ENCODE measurements around the gene AKAP4. TPM values are rescaled to one million over a fixed set of nuclear protein-coding genes. Genes with fewer than 3 reads are reported as not detected.

The AKAP4 gene
- total and polyA plus RNA-seq, 7 donors, result not detected

GRCh38 chrX:50152456-50152855 lies 48.4 kb downstream of the AKAP4 start:
- Histone ChIP-seq H3K4me3 (no peak overlapping the region), H3K27ac (no peak overlapping the region), H3K36me3 (no peaks in the 10 kb centered on the region), H3K4me1 (no peaks in the 10 kb centered on the region), H3K27me3 (no peaks in the 10 kb centered on the region), H3K9me3 (no peaks in the 10 kb centered on the region)
- intact Hi-C loops (cut with DNase I), result no loop called here
- no peak for DNase-seq
- TF ChIP-seq POLR2AphosphoS5 (IDR thresholded peaks at IDR 0.05) (no peak), POLR2A (IDR thresholded peaks at IDR 0.05) (no peak), EP300 (IDR thresholded peaks at IDR 0.05) (no peak), CTCF (IDR thresholded peaks at IDR 0.05) (no peak)
- WGBS, 2 donors, result 91 to 95% methylated on average over 2 of the region's 2 CpGs

- no peaks in the 10 kb centered on the region for H3K36me3 ChIP-seq
- TF ChIP-seq EP300 (IDR thresholded peaks at IDR 0.05) (no peak), POLR2AphosphoS5 (IDR thresholded peaks at IDR 0.05) (no peak), CTCF (IDR thresholded peaks at IDR 0.05) (no peak), POLR2A (IDR thresholded peaks at IDR 0.05) (no peak)
- no peaks in the 10 kb centered on the region for H3K9me3 ChIP-seq
- 73 to 87% methylated on average over 7 of the region's 7 CpGs for WGBS, 2 donors
- no peak for DNase-seq
- no peak overlapping the region for H3K27ac ChIP-seq
- H3K4me1 ChIP-seq, result no peaks in the 10 kb centered on the region
- no peak overlapping the region for H3K4me3 ChIP-seq
- intact Hi-C loops (cut with DNase I), result no loop called here
- no peaks in the 10 kb centered on the region for H3K27me3 ChIP-seq
Observed at GRCh38 chrX:50147972-50148371, 52.8 kb downstream of the AKAP4 start.

Small RNA genes within 50 kb of the gene (small RNA-seq; reads per million reads assigned to genes)
- 0 reads per million in 3 donors for gene PYY3
- gene RF00019, result 0 reads per million in 3 donors

Other genes with a start within 250 kb of the AKAP4 start
- gene CCNB3, start 3.8 kb upstream of the AKAP4 start, total RNA-seq, result under 1 TPM; 0.14 to 0.36 (median 0.22) TPM
- under 1 TPM in 1 of 3 donors, not detected in 2; 0.17 TPM for gene CCNB3, start 3.8 kb upstream of the AKAP4 start, polyA plus RNA-seq